ENCODE data around the gene YY2.
"Not testable (repeated sequence)": the region's sequence is repeated elsewhere in the genome, so short reads cannot be mapped to it uniquely, and the experiment has no call there.

DNA sequence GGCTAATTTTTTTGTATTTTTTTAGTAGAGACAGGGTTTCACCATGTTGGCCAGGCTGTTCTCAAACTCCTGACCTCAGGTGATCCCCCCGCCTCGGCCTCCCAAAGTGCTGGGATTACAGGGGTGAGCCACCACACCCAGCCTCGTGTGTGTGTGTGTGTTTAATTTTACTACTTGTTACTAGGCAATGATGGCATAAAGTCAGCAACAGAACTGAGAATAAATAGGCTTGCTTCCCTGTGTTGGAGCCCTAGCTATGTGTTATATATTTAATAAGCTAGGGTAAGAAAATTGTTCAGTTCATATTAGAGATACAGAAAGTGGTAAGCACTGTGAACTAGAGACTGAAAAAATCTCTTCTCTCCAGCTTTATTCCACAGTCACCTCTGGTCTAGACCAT is 18.4 kb downstream of the YY2 start:
- TF ChIP-seq, protein P1, sequence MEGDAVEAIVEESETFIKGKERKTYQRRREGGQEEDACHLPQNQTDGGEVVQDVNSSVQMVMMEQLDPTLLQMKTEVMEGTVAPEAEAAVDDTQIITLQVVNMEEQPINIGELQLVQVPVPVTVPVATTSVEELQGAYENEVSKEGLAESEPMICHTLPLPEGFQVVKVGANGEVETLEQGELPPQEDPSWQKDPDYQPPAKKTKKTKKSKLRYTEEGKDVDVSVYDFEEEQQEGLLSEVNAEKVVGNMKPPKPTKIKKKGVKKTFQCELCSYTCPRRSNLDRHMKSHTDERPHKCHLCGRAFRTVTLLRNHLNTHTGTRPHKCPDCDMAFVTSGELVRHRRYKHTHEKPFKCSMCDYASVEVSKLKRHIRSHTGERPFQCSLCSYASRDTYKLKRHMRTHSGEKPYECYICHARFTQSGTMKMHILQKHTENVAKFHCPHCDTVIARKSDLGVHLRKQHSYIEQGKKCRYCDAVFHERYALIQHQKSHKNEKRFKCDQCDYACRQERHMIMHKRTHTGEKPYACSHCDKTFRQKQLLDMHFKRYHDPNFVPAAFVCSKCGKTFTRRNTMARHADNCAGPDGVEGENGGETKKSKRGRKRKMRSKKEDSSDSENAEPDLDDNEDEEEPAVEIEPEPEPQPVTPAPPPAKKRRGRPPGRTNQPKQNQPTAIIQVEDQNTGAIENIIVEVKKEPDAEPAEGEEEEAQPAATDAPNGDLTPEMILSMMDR (IDR thresholded peaks at IDR 0.05), result not testable (repeated sequence)
- not testable (repeated sequence) for TF ChIP-seq POLR2A (IDR thresholded peaks at IDR 0.05)

All from esophagus squamous epithelium (tissue), 4 donors.